Colonic mucosa (tissue), 4 donors: ENCODE measurements around the gene TOM1. TPM values are rescaled to one million over a fixed set of nuclear protein-coding genes. Genes with fewer than 3 reads are reported as not detected.
A peak's percentile ranks its signal among the peaks of the same experiment; 100 is the strongest.

Source experiments
- DNase-seq: peaks from one replicate; pipeline ENCODE4 v3.0.0-alpha.2; 2020
- H3K27ac ChIP-seq: fragments of 200-600 bp; one replicate; pipeline ENCODE4 v1.8.0; 2021
- H3K27me3 ChIP-seq: fragments of 200-600 bp; one replicate; pipeline ENCODE4 v1.8.0; 2021
- H3K36me3 ChIP-seq: fragments of 200-600 bp; one replicate; pipeline ENCODE4 v1.8.0; 2021
- H3K4me1 ChIP-seq: fragments of 200-600 bp; one replicate; pipeline ENCODE4 v1.8.0; 2021; ENCODE audit warnings: mild to moderate bottlenecking
- H3K4me3 ChIP-seq: fragments of 200-600 bp; one replicate; pipeline ENCODE4 v1.8.0; 2021
- H3K9ac ChIP-seq, 2 donors: one replicate each; pipeline ENCODE4 v1.7.0; 2013; ENCODE audit warnings: control low read depth in 2 of 2, low read depth in 2 of 2, low read length in 2 of 2
- H3K9me3 ChIP-seq: fragments of 200-600 bp; one replicate; pipeline ENCODE4 v1.8.0; 2021
- intact Hi-C: fragments of 100-400 bp; cut with DNase I; formaldehyde crosslinking; loops from one replicate; pipeline ENCODE4 v1.14.1; 2022
- total RNA-seq, 2 donors: library from RNA; stranded (reverse); fragmentation: NEBNext Ultra II Directional in 1 of 2; extraction: Animal tissue kit (Norgen Biotek cat#: 25700) in 1 of 2; gene quantifications; one replicate each; pipeline ENCODE4 v1.2.1, GENCODE V29; 2021
- TF ChIP-seq, protein P1 (sequence below): fragments of 200-600 bp; IDR thresholded peaks from one replicate; pipeline ENCODE4 v1.8.0; 2022; ENCODE audit warnings: antibody characterized with exemption, mild to moderate bottlenecking
- donor health status: healthy.
- donor health status: DM: no; HTN: no; CAD: no.
- donor health status: DM: no; HTN: no; CAD: no.

The TOM1 gene
- 10 to 100 TPM; 43.0 to 60.3 TPM for total RNA-seq

DNA sequence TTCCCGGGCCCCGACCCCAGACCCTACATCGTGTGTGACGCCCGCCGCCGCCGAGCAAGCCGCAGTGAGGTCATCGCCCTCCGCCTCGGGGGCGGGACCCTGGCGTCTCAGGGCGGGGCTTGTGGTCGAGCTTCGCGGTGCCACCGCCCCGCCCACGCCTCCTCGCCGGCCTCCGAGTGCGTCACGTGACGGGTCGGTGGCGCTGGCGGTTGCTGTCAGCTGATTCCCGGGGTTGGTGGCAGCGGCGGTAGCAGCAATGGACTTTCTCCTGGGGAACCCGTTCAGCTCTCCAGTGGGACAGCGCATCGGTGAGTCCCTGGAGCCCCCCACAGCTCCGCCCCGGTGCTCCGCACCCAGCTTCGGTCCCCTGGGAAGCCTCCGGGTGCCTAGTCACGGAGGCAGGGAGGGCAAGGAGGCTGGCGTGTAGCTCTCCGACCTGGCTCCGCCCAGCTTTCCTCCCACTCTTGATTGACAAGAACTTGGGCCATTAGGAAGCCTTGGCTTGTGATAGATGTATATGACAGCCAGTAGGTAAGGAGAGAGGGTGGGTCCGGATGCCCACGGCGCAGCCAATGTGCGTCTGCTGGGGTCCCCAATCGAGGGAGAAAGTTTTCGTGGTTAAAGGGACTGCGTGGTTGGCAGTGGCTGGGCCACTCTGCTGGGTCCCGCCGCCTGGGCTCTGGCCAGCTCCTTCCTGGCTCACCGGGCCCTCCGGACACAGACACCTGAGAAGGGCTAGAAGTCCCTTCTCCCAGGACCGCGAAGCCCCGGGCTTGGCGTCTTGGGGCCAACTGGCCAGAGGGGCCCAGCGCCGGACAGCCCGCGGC is at the start of gene TOM1:
TSS of gene TOM1 (plus strand) at position 222 of the 827 bp plus-strand sequence. CDS start at position 257, 35 bp downstream.
- Histone ChIP-seq H3K9me3 (no peaks in the 10 kb centered on the region), H3K27me3 (no peaks in the 10 kb centered on the region), H3K9ac (peak within 1 kb of the TSS; percentile 72 to 80), H3K4me3 (peak within 1 kb of the TSS; percentile 65), H3K27ac (peak within 1 kb of the TSS; percentile 92), H3K4me1 (peaks cover 4% of the 10 kb centered on the region), H3K36me3 (no peaks in the 10 kb centered on the region)
- intact Hi-C loops: no loop called here
- DNase-seq: peak; percentile 97
- TF ChIP-seq, protein P1, sequence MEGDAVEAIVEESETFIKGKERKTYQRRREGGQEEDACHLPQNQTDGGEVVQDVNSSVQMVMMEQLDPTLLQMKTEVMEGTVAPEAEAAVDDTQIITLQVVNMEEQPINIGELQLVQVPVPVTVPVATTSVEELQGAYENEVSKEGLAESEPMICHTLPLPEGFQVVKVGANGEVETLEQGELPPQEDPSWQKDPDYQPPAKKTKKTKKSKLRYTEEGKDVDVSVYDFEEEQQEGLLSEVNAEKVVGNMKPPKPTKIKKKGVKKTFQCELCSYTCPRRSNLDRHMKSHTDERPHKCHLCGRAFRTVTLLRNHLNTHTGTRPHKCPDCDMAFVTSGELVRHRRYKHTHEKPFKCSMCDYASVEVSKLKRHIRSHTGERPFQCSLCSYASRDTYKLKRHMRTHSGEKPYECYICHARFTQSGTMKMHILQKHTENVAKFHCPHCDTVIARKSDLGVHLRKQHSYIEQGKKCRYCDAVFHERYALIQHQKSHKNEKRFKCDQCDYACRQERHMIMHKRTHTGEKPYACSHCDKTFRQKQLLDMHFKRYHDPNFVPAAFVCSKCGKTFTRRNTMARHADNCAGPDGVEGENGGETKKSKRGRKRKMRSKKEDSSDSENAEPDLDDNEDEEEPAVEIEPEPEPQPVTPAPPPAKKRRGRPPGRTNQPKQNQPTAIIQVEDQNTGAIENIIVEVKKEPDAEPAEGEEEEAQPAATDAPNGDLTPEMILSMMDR: no peak

DNA sequence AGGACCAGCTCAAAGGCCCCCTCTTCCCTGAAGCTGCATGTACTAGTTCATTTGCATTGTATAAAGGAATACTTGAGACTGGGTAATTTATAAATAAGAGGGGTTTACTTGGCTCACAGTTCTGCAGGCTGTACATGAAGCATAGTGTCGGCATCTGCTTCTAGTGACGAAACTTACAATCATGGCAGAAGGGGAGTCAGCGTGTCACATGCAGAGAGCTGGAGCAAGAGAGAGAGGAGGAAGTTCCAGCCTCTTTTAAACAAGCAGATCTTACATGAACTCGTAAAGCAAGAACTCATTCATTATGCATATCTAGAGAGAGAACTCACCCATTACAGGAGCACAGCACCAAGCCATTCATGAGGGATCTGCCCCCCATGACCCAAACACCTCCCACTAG is 49.5 kb upstream of the TOM1 start:
- no peaks in the 10 kb centered on the region for H3K9me3 ChIP-seq
- no peak overlapping the region for H3K27ac ChIP-seq
- no peak for DNase-seq
- H3K4me1 ChIP-seq: no peaks in the 10 kb centered on the region
- no peak overlapping the region for H3K4me3 ChIP-seq
- TF ChIP-seq, protein P1: no peak
- no peaks in the 10 kb centered on the region for H3K36me3 ChIP-seq
- no peaks in the 10 kb centered on the region for H3K27me3 ChIP-seq
- no peak overlapping the region for H3K9ac ChIP-seq
- intact Hi-C loops: no loop called here

DNA sequence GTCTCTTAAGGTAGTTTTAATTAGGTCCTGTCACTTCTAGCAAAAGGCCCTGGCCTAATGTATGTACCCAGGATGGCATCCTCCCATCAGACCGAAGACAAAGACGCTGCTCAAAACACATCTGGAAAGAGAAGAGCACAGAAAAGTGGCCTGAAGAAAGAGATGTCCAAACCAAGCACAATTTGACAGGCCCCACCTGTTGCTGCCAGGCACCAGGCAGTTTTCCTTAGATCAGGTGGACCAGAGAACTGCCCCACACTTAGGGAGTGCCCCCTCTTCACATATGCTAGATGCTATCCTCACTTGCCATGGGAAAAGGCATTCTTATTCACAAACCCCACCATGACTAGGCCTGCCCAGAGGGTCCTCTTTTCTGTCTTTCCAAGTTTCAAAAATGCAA is 45.7 kb upstream of the TOM1 start:
- no peaks in the 10 kb centered on the region for H3K36me3 ChIP-seq
- no peaks in the 10 kb centered on the region for H3K4me1 ChIP-seq
- TF ChIP-seq, protein P1: no peak
- no peaks in the 10 kb centered on the region for H3K9me3 ChIP-seq
- H3K9ac ChIP-seq: no peak overlapping the region
- H3K27ac ChIP-seq: no peak overlapping the region
- DNase-seq: no peak
- H3K27me3 ChIP-seq: no peaks in the 10 kb centered on the region
- H3K4me3 ChIP-seq: no peak overlapping the region
- intact Hi-C loops: no loop called here

DNA sequence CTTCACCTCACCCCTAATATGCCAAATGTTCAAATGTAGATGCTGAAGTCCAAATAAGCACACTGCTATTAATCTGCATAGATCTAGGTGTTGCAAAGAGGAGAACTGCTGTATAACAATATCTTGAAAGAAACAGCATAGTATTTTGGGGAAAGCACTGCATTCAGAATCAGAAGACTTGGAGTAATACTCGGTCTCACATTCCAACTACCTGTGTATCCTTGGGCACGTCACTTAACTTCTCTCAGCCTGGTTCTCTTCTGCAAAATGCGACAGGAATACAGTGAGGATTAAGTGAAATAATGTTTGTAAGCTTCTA is 42.7 kb upstream of the TOM1 start:
- Histone ChIP-seq H3K4me3 (peak overlapping the region; percentile 76), H3K27ac (peak overlapping the region; percentile 83), H3K36me3 (no peaks in the 10 kb centered on the region), H3K4me1 (no peaks in the 10 kb centered on the region), H3K9ac (peak overlapping the region; percentile 30 to 88), H3K9me3 (no peaks in the 10 kb centered on the region), H3K27me3 (no peaks in the 10 kb centered on the region)
- intact Hi-C loops: no loop called here
- TF ChIP-seq, protein P1: no peak
- DNase-seq: no peak

DNA sequence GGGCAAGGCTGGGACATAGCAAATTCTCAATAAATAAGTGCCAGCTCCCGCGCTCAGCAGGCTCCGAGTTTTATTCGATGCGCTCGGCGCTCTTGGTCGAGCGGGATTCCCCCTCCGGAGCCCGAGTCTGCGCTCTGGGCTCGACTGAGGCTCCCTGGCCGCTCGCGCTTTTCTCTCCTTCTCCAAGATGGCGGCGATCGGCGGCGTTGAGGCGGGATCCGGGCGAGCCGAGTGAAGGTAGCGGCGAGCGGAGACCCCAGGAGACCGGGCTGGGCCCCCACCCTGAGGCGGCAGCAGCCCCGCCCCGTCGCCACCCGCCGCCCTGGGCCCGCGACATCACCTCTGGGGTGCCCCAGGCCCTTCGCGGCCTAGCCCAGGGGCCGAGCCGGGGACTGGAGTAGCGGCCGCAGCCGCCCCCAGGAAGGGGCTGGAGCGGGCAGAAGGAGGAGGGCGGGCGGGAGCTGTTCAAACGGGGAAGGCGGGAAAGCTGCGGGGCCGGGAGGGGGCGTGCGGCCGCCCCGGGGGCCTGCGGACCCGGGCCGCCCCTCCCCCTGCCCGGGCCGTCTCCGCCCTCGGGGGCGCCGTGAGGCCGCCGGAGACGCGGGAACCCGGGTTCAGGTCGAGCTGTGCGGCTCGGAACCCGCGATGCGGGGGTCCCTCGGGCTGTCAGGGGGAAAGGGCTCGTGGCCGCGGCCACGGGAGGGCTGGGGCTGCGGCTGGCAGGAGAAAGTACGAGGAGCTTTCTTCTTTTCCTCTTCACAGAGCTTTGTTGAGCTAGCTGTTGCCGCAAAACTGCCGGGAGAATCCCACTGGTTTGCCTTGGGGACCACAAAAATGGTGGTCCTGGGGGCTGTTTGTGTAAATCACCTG is 42.1 kb upstream of the TOM1 start, which contains the start of gene HMGXB4:
TSS of gene HMGXB4 (plus strand) at position 173 of the 870 bp plus-strand sequence. CDS start 4,898 bp downstream, outside the sequence.
- intact Hi-C loops: no loop called here
- H3K27me3 ChIP-seq: no peaks in the 10 kb centered on the region
- no peaks in the 10 kb centered on the region for H3K4me1 ChIP-seq
- TF ChIP-seq, protein P1: no peak
- H3K27ac ChIP-seq: peak within 1 kb of the TSS; percentile 83
- DNase-seq: peak; percentile 89
- H3K36me3 ChIP-seq: no peaks in the 10 kb centered on the region
- H3K9ac ChIP-seq: peak within 1 kb of the TSS; percentile 88 to 90
- no peaks in the 10 kb centered on the region for H3K9me3 ChIP-seq
- peak within 1 kb of the TSS; percentile 76 for H3K4me3 ChIP-seq
